CD4-positive, alpha-beta T cell treated with Interleukin-4 for 1 hour (primary cell): ENCODE data around the gene CRYZ.
A peak's percentile ranks its signal among the peaks of the same experiment; 100 is the strongest.
"Not testable (repeated sequence)": the region's sequence is repeated elsewhere in the genome, so short reads cannot be mapped to it uniquely, and the experiment has no call there.

ENCODE experiments used
- DNase-seq, 2 donors: peaks; one replicate each; pipeline ENCODE4 v3.0.0-alpha.2; 2020 to 2022

CRYZ gene

DNA sequence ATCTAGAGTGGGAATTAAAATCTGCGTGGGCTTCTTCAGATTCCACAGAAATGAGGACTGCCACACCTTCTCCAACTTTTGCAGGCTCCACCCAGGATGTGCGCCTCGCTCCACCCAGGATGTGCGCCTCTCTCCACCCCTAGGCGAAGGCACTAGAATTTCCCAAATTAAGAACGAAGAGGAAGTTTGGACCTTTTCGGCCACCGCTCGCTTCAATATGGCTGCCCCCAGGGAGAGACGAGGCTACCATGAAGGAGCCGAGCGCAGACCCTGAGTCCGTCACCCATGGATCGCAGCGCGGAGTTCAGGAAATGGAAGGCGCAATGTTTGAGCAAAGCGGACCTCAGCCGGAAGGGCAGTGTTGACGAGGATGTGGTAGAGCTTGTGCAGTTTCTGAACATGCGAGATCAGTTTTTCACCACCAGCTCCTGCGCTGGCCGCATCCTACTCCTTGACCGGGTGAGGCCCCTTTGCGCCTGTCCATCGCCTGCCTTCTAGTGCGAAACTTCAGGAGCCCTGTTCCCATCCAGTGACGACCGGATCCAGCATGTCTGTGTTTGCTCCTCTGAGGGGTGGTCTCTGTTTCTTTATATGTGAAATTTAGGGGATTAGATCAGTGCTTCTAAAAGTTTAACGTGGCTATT lies at the start of gene CRYZ, which contains the start of gene TYW3:
CRYZ (minus strand) TSS at position 91 of the 644 bp plus-strand sequence. CDS start 8,229 bp downstream, outside the sequence.
TYW3 (plus strand) TSS at position 193 of the 644 bp plus-strand sequence; CDS start at position 286, 93 bp downstream.
- DNase-seq = peak; percentile 90

GRCh38 chr1:74780594-74780993 lies 47.7 kb upstream of the CRYZ start:
- no peak for DNase-seq

DNA sequence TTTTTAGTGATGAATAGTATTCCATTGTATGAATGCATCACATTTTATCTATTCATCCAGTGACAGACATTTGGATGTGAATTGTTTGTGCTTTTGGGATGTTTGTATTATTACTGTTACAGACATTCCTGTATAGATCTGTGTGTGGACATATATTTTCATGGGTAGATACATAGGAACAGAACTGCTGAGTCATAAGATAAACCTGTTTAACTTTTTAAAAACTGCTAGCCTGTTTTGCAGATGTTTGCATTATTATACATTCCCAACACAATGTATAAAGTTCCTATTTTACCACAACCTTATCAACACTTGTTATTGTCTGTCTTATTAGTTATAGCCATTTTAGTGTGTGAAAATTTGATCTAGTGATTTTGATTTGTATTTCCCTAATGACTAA lies 46.9 kb upstream of the CRYZ start:
- no peak for DNase-seq

DNA sequence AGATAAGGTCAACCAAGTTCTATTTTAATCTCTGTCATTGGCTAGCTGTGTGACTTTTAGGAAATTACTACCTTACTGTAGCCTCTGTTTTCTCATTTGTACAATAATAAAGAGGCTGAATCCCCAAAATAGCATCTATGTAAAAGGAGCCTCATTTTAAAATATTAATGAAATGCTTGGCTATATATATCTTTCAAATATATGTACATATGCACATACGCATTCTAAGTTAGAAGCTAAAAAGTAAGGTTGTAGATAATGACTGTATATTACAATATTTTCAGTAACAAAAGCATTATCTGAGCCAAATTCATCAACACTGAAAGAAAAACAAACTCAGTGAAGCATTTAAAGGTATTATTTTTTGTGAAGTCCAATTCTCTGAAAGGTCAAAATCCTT lies 44.7 kb upstream of the CRYZ start:
- DNase-seq = no peak

DNA sequence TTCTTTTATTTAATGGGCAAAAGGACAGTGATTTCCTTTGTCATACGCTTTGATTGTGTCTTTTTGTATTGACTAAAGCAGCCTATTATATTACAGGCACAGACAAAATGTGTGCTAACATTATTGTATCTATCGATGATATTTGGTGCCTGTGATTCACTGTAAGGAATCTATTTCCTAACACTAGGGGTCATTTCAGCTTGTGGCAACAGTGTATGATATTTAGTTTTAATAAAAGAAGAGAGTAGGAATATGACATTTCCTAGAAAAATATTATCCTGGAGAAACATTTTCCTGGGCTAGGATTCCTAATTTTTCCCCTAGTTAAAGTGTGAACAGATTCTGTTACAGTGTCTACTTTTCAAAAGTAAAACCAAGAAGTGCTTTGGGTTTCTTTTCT lies 42.9 kb upstream of the CRYZ start:
- no peak for DNase-seq

GRCh38 chr1:74773582-74773981 lies 40.7 kb upstream of the CRYZ start:
- DNase-seq = no peak

DNA sequence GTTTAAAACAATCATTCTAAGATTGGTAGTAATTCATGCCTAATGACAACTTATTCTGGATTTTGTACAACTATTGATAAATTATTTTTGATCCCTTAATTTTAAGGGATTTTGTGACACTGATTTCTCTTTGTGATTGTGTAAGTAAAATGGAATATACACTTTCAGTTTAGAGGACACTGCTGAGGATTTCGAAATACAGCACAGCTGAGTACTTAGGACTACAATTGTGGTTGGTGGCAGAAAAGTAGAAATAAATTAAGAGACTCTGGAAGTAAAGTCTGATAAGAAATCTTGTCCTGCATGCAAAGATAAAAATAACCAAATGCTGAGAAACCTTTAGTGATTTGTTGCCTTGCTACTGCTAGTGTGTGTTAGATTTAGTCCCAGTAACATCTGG lies 40.1 kb upstream of the CRYZ start:
- no peak for DNase-seq

DNA sequence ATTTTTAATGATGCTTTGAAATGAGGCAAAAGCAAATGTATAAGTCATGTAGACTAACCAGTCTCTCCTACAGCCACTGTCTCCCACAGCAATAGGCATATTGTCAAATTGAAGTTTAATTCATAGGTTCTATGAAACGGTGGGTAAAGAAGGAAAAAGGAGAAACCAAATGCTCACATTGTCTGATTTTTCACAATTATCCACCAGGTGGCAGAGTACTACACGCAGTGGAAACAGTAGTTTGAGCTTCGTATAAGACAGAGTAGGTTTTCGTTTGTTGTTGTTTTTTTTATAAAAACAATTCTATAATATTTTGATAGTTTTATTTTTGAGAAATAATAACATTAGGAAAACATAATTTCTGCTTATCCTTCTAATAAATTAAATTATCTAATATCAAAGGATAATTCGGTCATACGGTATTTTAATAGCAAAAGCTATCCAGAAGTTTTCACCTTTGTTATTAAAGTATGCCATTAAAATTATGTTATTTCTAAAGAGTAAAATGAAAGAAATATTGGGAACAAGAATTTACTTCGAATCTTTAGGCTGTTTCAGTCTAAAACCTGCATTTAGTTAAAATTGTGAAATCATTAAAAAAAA lies 39.2 kb upstream of the CRYZ start:
- peak in 1 of 2 donors; percentile 38 for DNase-seq

DNA sequence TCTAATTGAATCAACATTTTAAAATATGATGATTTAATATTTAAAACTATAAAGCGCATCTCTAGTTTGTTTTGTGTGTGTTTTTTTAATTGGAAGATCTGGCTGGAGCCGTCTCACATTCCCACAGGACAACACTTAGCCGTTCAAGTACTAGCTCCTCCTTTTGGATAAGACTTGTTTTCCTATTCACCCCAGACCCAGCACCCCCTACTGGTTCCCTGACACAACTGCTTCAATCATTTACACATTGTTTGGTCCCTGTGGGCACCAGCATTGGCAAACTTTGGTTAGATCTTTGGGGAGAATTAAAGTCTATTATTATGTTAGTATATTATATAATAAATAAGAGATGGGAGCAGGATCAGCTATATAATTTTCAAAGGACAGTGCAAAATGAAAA lies 34.6 kb upstream of the CRYZ start:
- no peak for DNase-seq

- DNase-seq = no peak
Measured at GRCh38 chr1:74766579-74766978, 33.7 kb upstream of the CRYZ start.

DNA sequence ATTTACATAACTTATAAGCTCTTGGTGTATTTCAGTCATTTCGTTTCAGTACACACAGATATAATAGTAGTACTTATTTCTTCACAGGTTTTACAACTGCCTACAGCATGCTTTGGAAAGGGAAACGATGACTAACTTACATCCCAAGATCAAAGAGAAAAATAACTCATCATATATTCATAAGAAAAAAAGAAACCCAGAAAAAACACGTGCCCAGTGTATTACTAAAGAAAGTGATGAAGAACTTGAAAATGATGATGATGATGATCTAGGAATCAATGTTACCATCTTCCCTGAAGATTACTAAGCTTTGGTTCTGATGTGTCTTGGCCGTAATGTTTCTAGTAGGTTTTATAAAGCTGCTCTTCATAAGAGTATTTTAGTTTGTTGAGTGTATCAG lies 31.0 kb upstream of the CRYZ start:
- DNase-seq = no peak

DNA sequence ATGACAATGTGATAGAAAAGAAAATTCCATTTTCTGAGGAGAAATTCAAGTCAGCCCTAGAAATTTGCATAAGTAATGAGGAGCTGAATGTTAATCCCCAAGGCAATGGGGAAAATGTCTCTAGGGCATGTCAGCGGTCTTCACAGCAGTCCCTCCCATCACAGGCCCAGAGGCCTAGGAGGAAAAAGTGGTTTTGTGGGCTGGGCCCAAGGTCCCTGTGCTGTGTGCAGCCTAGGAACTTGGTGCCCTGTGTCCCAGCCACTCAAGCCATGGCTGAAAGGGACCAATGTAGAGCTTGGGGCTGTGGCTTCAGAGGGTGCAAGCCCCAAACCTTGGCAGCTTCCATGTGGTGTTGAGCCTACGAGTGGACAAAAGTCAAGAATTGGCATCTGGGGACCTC lies 23.8 kb upstream of the CRYZ start:
- not testable (repeated sequence) for DNase-seq

- DNase-seq = no peak
Measured at GRCh38 chr1:74755475-74755874, 22.6 kb upstream of the CRYZ start.

GRCh38 chr1:74753104-74753503 lies 20.3 kb upstream of the CRYZ start:
- DNase-seq = no peak

GRCh38 chr1:74748960-74749359 lies 16.1 kb upstream of the CRYZ start:
- DNase-seq = no peak

DNA sequence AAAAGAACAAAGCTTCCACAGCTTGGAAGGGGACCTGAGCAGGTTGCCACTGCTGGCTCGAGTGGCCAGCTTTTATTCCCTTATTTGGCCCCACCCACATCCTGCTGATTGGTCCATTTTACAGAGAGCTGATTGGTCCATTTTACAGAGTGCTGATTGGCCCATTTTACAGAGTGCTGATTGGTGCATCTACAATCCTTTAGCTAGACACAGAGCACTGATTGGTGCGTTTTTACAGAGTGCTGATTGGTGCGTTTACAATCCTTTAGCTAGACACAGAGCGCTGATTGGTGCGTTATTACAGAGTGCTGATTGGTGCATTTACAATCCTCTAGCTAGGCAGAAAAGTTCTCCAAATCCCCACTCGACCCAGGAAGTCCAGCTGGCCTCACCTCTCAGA lies 12.4 kb upstream of the CRYZ start:
- not testable (repeated sequence) for DNase-seq

DNA sequence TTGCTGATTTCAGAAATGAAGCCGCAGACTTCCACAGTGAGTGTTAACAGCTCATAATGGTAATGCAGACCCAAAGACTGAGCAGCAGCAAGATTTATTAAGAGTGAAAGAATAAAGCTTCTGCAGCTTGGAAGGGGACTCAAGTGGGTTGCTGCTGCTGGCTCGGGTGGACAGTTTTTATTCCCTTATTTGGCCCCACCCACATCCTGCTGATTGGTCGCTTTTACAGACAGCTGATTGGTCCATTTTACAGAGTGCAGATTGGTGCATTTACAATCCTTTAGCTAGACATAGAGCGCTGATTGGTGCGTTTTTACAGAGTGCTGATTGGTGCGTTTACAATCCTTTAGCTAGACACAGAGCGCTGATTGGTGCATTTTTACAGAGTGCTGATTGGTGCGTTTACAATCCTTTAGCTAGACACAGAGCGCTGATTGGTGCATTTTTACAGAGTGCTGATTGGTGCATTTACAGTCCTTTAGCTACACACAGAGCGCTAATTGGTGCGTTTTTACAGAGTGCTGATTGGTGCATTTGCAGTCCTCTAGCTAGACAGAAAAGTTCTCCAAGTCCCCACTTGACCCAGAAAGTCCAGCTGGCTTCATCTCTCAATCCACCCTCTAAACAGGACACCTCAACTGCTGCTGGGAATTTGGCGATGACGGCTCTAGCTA lies 7.6 kb upstream of the CRYZ start:
- DNase-seq = not testable (repeated sequence)

- DNase-seq = no peak
Measured at GRCh38 chr1:74737333-74737732, 4.5 kb upstream of the CRYZ start.

GRCh38 chr1:74733604-74734484 lies 994 bp upstream of the CRYZ start:
- peak; percentile 44 to 80 for DNase-seq

- DNase-seq = peak in 1 of 2 donors; percentile 15
Measured at GRCh38 chr1:74732071-74732946, 541 bp downstream of the CRYZ start.

- DNase-seq = no peak
Measured at GRCh38 chr1:74731399-74732052, 1.3 kb downstream of the CRYZ start.
